ENCODE data around the gene TBCB. TPM values are rescaled to one million over a fixed set of nuclear protein-coding genes. Genes with fewer than 3 reads are reported as not detected.
A peak's percentile ranks its signal among the peaks of the same experiment; 100 is the strongest.

Gene TBCB
- total and polyA plus RNA-seq, 3 experiments from 2014 or later: 135 to 261 (median 137) TPM

DNA sequence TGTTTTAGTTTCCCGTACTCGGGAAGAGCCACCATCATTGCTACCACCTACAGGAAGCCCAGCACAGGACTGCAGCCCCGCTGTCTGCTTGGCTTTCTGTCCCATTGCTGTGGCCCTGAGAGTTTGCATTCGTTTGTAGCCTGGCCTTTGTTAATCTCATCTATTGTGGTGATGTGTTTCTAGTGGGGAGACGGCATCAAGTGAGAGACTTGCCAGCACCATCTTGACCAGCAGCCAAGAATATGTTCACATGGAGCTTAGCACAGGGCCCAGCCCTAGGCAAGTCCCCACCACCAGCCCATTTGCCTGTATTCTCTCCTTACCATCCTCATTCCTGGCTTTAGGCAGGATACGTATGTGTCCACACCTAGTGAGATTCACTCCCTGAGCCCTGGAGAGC, 21.6 kb upstream of the TBCB start:
- DNase-seq: no peak
- no peaks in the 10 kb centered on the region for H3K36me3 ChIP-seq (ENCODE audit: insufficient read depth, low read length)
- no peak overlapping the region for H3K27ac ChIP-seq (ENCODE audit: low read depth, low read length)
- CTCF ChIA-PET: no interaction called here
- no peaks in the 10 kb centered on the region for H3K9me3 ChIP-seq (ENCODE audit: low read length)
- H3K27me3 ChIP-seq (ENCODE audit: insufficient read depth, low read length, poor library complexity, severe bottlenecking): no peaks in the 10 kb centered on the region
- POLR2A ChIA-PET: no interaction called here
- Mint-ChIP-seq H3K27ac (peak overlapping the region in 6 of 8 donors; percentile 33 to 58 (median 44)), H3K4me3 (no peak overlapping the region), H3K9me3 (no peaks in the 10 kb centered on the region), H3K27me3 (no peaks in the 10 kb centered on the region), H3K36me3 (peaks cover 0 to 3% (median 0%) of the 10 kb centered on the region in 3 donors), H3K4me1 (peaks cover 2 to 14% (median 10%) of the 10 kb centered on the region in 3 donors)
- no peak overlapping the region for H3K4me3 ChIP-seq (ENCODE audit: low read length)
- no peaks in the 10 kb centered on the region for H3K4me1 ChIP-seq (ENCODE audit: insufficient read depth, low read length)

DNA sequence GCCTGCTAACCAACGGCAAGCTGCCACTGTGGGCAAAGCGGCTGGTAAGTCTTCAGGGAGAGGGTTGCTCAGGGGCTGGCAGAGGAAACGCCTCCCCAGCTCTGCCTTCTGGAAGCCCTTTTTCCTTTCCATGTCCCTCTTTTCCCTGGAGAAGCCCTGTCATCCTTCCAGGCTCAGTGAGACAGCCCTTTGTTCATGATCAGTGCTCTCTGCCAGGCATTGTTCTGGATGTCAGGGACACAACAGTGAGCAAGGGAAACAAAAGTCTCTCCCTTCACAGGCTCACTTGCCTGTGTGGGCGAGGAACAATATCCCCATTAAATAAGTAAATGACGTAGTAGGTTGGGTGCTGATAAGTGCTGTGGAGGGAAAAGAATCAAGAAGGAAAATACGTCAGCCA, 18.2 kb upstream of the TBCB start:
- Mint-ChIP-seq H3K36me3 (peaks cover 0 to 3% (median 0%) of the 10 kb centered on the region in 3 donors), H3K27ac (peak overlapping the region in 3 of 8 donors; percentile 60 to 87 (median 70)), H3K4me3 (no peak overlapping the region), H3K9me3 (no peaks in the 10 kb centered on the region), H3K27me3 (no peaks in the 10 kb centered on the region), H3K4me1 (peaks cover 2 to 14% (median 10%) of the 10 kb centered on the region in 3 donors)
- Histone ChIP-seq H3K27ac (ENCODE audit: low read depth, low read length) (no peak overlapping the region), H3K4me3 (ENCODE audit: low read length) (no peak overlapping the region), H3K9me3 (ENCODE audit: low read length) (no peaks in the 10 kb centered on the region), H3K4me1 (ENCODE audit: insufficient read depth, low read length) (no peaks in the 10 kb centered on the region), H3K27me3 (ENCODE audit: insufficient read depth, low read length, poor library complexity, severe bottlenecking) (no peaks in the 10 kb centered on the region), H3K36me3 (ENCODE audit: insufficient read depth, low read length) (no peaks in the 10 kb centered on the region)
- ChIA-PET POLR2A (no interaction called here), CTCF (no interaction called here)
- no peak for DNase-seq

DNA sequence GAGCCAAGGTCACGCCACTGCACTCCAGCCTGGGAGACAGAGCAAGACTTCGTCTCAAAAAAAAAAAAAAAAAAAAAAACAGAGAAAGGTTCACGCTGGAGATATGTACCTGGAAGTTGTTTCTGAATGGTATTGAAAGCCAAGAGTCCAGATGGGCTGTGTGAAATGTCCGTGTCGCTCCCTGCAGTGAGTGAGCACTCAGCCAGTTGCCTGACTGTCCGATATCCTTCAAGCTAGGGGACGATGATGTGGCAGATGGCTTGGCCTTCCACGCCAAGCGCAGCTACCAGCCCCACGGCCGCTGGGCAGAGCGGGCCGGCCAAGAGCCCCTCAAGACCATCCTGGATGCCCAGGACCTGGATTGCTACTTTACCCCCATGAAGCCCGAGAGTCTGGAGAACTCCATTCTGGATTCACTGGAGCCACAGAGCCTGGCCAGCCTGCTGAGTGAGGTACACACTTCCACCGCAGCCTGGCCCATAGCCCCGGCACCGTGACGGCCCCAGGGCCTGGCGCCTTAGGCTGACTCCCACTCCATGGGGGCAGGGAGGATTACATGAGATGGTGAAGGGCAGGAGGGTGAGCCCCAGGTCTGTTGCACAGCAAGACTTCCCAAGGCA, 16.0 kb upstream of the TBCB start:
- ChIA-PET POLR2A (no interaction called here), CTCF (interaction anchor here (1.4 kb wide), 1 partner anchor 29 kb away, joined by 3 read pairs; no protein-coding TSS in a partner anchor)
- H3K4me1 ChIP-seq (ENCODE audit: insufficient read depth, low read length): no peaks in the 10 kb centered on the region
- no peak overlapping the region for H3K4me3 Mint-ChIP-seq
- no peak overlapping the region for H3K4me3 ChIP-seq (ENCODE audit: low read length)
- no peak overlapping the region for H3K27ac Mint-ChIP-seq
- H3K9me3 ChIP-seq (ENCODE audit: low read length): no peaks in the 10 kb centered on the region
- no peaks in the 10 kb centered on the region for H3K9me3 Mint-ChIP-seq
- no peaks in the 10 kb centered on the region for H3K36me3 ChIP-seq (ENCODE audit: insufficient read depth, low read length)
- peaks cover 0 to 3% (median 3%) of the 10 kb centered on the region in 3 donors for H3K36me3 Mint-ChIP-seq
- H3K4me1 Mint-ChIP-seq: no peaks in the 10 kb centered on the region
- no peak for DNase-seq
- H3K27me3 Mint-ChIP-seq: no peaks in the 10 kb centered on the region
- no peaks in the 10 kb centered on the region for H3K27me3 ChIP-seq (ENCODE audit: insufficient read depth, low read length, poor library complexity, severe bottlenecking)
- H3K27ac ChIP-seq (ENCODE audit: low read depth, low read length): no peak overlapping the region

DNA sequence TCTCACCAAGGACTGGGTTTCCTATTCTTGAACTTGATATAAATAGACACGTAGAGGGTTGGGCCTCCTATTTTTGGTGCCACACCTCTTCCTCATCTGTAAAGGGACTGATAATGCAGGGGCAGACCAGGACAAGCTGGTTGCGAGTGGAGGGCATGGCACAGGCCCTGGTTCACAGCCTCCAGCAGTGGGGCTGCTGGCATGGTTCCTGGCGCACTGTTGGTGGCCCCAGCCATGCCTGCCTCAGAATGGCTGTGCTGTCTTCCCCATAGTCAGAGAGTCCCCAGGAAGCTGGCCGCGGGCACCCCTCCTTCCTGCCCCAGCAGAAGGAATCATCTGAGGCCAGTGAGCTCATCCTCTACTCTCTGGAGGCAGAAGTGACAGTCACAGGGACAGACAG, 14.8 kb upstream of the TBCB start:
- CTCF ChIA-PET: no interaction called here
- H3K27me3 Mint-ChIP-seq: no peaks in the 10 kb centered on the region
- Histone ChIP-seq H3K27me3 (ENCODE audit: insufficient read depth, low read length, poor library complexity, severe bottlenecking) (no peaks in the 10 kb centered on the region), H3K36me3 (ENCODE audit: insufficient read depth, low read length) (no peaks in the 10 kb centered on the region), H3K4me3 (ENCODE audit: low read length) (no peak overlapping the region), H3K27ac (ENCODE audit: low read depth, low read length) (no peak overlapping the region), H3K4me1 (ENCODE audit: insufficient read depth, low read length) (no peaks in the 10 kb centered on the region), H3K9me3 (ENCODE audit: low read length) (no peaks in the 10 kb centered on the region)
- DNase-seq: no peak
- no peak overlapping the region for H3K4me3 Mint-ChIP-seq
- no peaks in the 10 kb centered on the region for H3K9me3 Mint-ChIP-seq
- peaks cover 0 to 3% (median 3%) of the 10 kb centered on the region in 3 donors for H3K36me3 Mint-ChIP-seq
- POLR2A ChIA-PET: no interaction called here
- no peaks in the 10 kb centered on the region for H3K4me1 Mint-ChIP-seq
- peak overlapping the region in 1 of 8 donors; percentile 63 for H3K27ac Mint-ChIP-seq

DNA sequence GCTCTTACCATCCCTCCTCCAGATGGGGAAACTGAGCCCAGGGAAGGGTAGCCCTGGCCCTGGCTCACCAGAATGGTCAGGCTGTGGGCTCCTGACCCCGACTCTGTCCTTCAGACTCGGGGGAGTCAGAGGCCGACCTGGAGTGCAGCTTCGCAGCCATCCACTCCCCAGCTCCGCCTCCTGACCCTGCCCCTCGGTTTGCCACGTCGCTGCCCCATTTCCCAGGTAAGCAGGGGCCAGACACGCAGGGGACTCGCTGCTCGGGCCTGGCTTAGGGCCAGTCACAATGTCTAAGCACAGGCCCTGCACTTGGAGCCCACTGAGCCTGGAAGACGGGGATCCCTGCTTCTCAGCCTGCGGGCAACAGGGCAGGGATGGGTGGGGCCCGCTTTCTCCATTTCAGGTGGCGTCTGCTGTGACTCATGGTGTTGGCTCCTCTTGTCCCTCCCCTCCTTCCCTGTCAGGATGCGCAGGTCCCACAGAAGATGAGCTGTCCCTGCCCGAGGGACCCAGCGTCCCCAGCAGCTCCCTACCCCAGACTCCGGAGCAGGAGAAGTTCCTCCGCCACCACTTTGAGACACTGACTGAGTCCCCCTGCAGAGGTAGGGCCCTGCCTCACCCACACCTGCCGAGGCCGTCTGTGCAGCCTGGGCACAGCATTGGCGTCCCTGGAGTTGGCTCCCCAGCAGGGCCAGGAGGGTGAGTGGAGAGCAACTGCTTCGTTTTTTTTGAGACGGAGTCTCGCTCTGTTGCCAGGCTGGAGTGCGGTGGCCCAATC, 13.5 kb upstream of the TBCB start:
- no peaks in the 10 kb centered on the region for H3K27me3 Mint-ChIP-seq
- H3K9me3 ChIP-seq (ENCODE audit: low read length): no peaks in the 10 kb centered on the region
- no peak overlapping the region for H3K4me3 ChIP-seq (ENCODE audit: low read length)
- H3K27me3 ChIP-seq (ENCODE audit: insufficient read depth, low read length, poor library complexity, severe bottlenecking): no peaks in the 10 kb centered on the region
- no peaks in the 10 kb centered on the region for H3K4me1 ChIP-seq (ENCODE audit: insufficient read depth, low read length)
- no peak for DNase-seq
- H3K27ac ChIP-seq (ENCODE audit: low read depth, low read length): no peak overlapping the region
- H3K4me3 Mint-ChIP-seq: no peak overlapping the region
- H3K36me3 ChIP-seq (ENCODE audit: insufficient read depth, low read length): no peaks in the 10 kb centered on the region
- peaks cover 0 to 7% (median 3%) of the 10 kb centered on the region in 3 donors for H3K36me3 Mint-ChIP-seq
- H3K27ac Mint-ChIP-seq: no peak overlapping the region
- ChIA-PET CTCF (no interaction called here), POLR2A (interaction anchor here (0.5 kb wide), 1 partner anchor 21 kb away, joined by 3 read pairs; no protein-coding TSS in a partner anchor)
- H3K9me3 Mint-ChIP-seq: no peaks in the 10 kb centered on the region
- no peaks in the 10 kb centered on the region for H3K4me1 Mint-ChIP-seq

DNA sequence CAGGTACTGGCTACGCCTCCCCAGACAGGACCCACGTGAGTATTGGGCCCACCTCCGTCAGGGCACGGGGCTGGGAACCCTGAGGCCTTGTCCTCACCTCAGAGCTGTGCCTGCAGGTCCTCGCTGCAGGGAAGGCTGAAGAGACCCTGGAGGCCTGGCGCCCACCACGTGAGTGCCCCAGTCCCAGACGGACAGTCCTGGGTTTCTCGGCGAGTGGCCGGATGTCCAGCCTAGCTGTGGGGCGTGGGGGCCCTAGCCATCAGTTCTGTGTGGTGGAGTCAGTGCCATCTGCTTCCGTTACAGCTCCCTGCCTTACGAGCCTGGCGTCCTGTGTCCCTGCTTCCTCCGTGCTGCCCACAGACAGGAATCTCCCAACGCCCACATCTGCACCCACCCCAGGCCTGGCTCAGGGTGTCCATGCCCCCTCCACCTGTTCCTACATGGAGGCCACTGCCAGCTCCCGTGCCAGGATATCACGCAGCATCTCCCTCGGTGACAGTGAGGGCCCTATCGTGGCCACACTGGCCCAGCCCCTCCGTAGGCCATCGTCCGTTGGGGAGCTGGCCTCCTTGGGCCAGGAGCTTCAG, 12.1 kb upstream of the TBCB start:
- Histone ChIP-seq H3K4me1 (ENCODE audit: insufficient read depth, low read length) (no peaks in the 10 kb centered on the region), H3K9me3 (ENCODE audit: low read length) (no peaks in the 10 kb centered on the region), H3K36me3 (ENCODE audit: insufficient read depth, low read length) (no peaks in the 10 kb centered on the region), H3K27ac (ENCODE audit: low read depth, low read length) (no peak overlapping the region), H3K27me3 (ENCODE audit: insufficient read depth, low read length, poor library complexity, severe bottlenecking) (no peaks in the 10 kb centered on the region), H3K4me3 (ENCODE audit: low read length) (no peak overlapping the region)
- POLR2A ChIA-PET: no interaction called here
- CTCF ChIA-PET: no interaction called here
- Mint-ChIP-seq H3K9me3 (no peaks in the 10 kb centered on the region), H3K27me3 (no peaks in the 10 kb centered on the region), H3K4me3 (no peak overlapping the region), H3K36me3 (peaks cover 0 to 11% (median 0%) of the 10 kb centered on the region in 3 donors), H3K4me1 (no peaks in the 10 kb centered on the region), H3K27ac (no peak overlapping the region)
- no peak for DNase-seq

DNA sequence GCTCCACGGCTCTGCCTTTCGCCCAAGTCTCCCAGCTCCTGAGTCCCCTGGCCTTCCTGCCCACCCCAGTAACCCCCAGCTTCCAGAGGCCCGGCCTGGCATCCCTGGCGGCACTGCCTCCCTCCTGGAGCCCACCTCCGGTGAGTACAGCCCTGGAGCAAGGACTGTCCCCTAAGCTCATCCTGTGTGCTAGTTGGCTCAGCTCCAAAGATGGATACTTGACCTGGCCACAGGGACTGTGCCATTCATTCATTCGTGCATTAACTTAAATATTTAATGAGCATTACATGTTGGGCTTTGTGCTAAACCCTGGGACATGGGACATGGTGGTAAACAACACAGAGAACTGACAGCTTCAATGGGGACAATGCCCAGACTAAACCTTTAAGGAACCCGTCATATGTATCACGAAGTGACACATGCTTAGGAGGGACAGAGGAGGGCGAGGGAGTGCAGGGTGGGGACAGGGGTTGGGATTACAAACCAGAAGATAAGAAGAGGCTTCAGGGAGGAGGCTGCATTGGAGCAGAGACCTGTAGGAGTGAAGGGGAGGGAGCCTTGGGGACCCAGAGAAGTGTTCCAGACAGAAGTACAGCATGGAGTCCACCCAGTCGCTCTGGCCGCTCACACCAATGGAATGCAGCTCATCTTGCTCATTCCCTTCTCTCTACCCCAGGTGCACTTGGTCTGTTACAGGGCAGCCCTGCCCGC, 11.3 kb upstream of the TBCB start:
- CTCF ChIA-PET: no interaction called here
- Mint-ChIP-seq H3K9me3 (no peaks in the 10 kb centered on the region), H3K4me1 (no peaks in the 10 kb centered on the region), H3K4me3 (no peak overlapping the region), H3K27ac (peak overlapping the region in 1 of 8 donors; percentile 87), H3K27me3 (no peaks in the 10 kb centered on the region), H3K36me3 (peaks cover 0 to 14% (median 0%) of the 10 kb centered on the region in 3 donors)
- POLR2A ChIA-PET: no interaction called here
- DNase-seq: no peak
- H3K27me3 ChIP-seq (ENCODE audit: insufficient read depth, low read length, poor library complexity, severe bottlenecking): no peaks in the 10 kb centered on the region
- H3K4me1 ChIP-seq (ENCODE audit: insufficient read depth, low read length): no peaks in the 10 kb centered on the region
- no peaks in the 10 kb centered on the region for H3K36me3 ChIP-seq (ENCODE audit: insufficient read depth, low read length)
- no peak overlapping the region for H3K27ac ChIP-seq (ENCODE audit: low read depth, low read length)
- no peaks in the 10 kb centered on the region for H3K9me3 ChIP-seq (ENCODE audit: low read length)
- H3K4me3 ChIP-seq (ENCODE audit: low read length): no peak overlapping the region

DNA sequence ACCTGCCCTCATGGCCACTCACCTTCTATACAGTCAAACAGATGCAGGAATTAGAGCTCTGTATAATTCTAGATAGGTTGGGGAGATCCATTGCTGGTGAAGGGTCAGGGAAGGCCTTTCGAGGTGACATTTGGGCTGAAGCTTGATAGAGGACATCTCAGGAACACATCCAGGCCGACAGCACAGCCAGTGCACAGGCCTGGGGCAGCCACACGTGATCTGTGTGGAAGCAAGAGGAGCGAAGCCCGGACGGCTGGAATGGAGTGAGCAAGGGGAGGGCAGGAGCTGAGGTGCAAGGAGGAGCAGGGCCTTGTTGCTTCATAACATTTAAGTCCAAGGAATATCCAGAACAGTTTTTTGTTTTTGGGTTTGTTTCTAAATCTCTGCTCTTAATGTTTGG, 8.8 kb upstream of the TBCB start:
- peak overlapping the region in 3 of 8 donors; percentile 29 to 70 (median 57) for H3K27ac Mint-ChIP-seq
- no peaks in the 10 kb centered on the region for H3K4me1 ChIP-seq (ENCODE audit: insufficient read depth, low read length)
- H3K27me3 ChIP-seq (ENCODE audit: insufficient read depth, low read length, poor library complexity, severe bottlenecking): no peaks in the 10 kb centered on the region
- POLR2A ChIA-PET: no interaction called here
- H3K9me3 Mint-ChIP-seq: no peaks in the 10 kb centered on the region
- no peaks in the 10 kb centered on the region for H3K27me3 Mint-ChIP-seq
- H3K4me1 Mint-ChIP-seq: no peaks in the 10 kb centered on the region
- H3K4me3 Mint-ChIP-seq: peak overlapping the region in 1 of 7 donors; percentile 68
- no peaks in the 10 kb centered on the region for H3K36me3 ChIP-seq (ENCODE audit: insufficient read depth, low read length)
- H3K9me3 ChIP-seq (ENCODE audit: low read length): no peaks in the 10 kb centered on the region
- no peak overlapping the region for H3K4me3 ChIP-seq (ENCODE audit: low read length)
- CTCF ChIA-PET: interaction anchor here (1.1 to 1.5 kb wide), 2 partner anchors 45 to 56 kb away, joined by 3 read pairs; no protein-coding TSS in a partner anchor
- no peak for DNase-seq
- no peak overlapping the region for H3K27ac ChIP-seq (ENCODE audit: low read depth, low read length)
- peaks cover 0 to 18% (median 0%) of the 10 kb centered on the region in 3 donors for H3K36me3 Mint-ChIP-seq
